A375 (cell line): ENCODE results near the gene ELSPBP1. TPM values are rescaled to one million over a fixed set of nuclear protein-coding genes. Genes with fewer than 3 reads are reported as not detected.

Source experiments
- total RNA-seq: library from RNA; depleted of rRNA; stranded (reverse); fragments of >200 nt; shearing (Covaris generic); gene quantifications from 2 replicates; pipeline ENCODE4 v1.2.3, GENCODE V29; 2014; rRNA removed

ELSPBP1 gene
- total RNA-seq = not detected in 2 replicates

DNA sequence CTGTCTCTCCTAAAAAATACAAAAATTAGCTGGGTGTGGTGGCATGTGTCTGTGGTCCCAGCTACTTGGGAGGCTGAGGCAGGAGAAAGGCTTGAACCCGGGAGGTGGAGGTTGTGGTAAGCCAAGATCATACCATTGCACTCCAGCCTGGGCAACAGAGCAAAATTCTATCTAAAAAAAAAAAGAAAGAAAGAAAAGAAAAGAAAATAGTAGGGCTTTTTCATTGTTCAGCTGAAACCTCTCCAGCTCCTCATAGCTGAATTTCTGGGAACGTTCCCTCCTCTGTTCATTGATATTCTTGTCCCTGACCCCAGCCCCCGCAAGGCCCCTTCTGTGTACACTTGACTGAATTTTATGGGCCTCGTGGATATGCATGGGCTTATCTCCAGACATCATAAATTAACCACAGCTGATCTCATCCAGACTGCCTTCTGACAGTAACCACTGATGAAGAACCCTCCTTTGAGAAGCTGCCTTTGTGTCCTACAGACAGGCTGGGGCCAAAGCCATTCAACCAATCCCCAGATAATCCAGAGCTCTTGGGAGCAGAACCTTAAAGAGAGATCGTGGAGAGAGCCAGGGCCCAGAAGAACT lies at the start of gene ELSPBP1:
Gene ELSPBP1 (plus strand): TSS at position 424 of the 594 bp plus-strand sequence. CDS start 14,036 bp downstream, outside the sequence.

DNA sequence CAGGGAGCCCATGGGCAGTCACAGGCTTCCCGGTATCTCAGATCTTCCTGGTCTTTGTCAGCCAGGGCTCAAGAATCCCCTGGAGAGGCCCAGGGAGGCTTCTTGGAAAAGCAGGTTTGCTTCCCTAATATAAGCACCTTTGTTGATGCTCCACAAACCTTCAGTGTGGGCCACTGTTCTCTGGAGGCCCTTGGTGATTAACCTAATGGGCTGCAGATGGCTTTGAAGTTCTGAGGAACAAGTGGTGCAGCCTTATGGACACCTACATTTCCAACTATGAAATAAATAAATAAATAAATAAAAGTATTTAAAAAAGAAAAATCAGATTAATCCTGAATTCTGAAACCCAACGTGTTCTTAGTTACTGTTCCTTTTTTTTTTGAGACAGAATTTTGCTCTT lies 2.4 kb upstream of the ELSPBP1 start, which contains the start of gene BSPH1:
Gene BSPH1 (minus strand): TSS at position 101 of the 400 bp plus-strand sequence. CDS start 89 bp downstream, at position 12.

DNA sequence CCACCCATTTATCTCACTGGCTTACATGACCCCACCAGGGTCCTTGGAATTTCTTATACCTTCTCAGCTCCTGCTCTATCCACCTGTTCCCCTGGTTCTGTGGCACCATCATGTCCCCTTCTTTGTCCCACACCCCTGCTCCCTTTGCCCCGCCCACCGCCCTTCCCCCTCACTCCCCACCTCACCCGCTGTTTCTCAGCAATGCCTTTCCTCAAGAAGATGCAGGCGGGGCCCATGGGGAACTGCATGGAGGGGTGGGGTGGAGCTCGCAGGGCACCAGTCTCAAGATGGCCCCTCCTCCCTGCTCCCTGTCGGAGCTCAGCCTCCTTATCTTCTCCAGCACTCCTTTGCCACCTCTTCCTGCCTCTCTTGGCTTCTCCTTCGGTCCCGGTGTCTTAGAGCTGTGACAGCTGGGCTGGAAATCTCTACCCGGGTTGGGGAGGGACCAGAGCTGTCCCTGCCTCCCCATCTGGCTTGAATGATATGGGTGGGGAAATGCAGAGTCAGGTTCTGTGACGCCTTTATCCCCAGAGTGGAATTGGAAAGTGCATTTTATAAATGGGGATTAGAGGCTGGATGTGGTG lies 49.3 kb downstream of the ELSPBP1 start, which contains the start of gene CABP5:
Gene CABP5 (minus strand): TSS at position 405 of the 584 bp plus-strand sequence. CDS start 157 bp downstream, at position 248.

Other genes with a start within 250 kb of the ELSPBP1 start
- gene NOP53, start 249.1 kb upstream of the ELSPBP1 start, total RNA-seq = 189 and 244 TPM in 2 replicates
- 264 and 283 TPM in 2 replicates for gene SELENOW, start 215.9 kb upstream of the ELSPBP1 start, total RNA-seq
- not detected in 2 replicates for gene TPRX1, start 190.1 kb upstream of the ELSPBP1 start, total RNA-seq
- gene CRX, start 172.7 kb upstream of the ELSPBP1 start, total RNA-seq = not detected in 2 replicates
- not detected in 2 replicates for gene TPRX2, start 135.4 kb upstream of the ELSPBP1 start, total RNA-seq
- gene SULT2A1, start 108.3 kb upstream of the ELSPBP1 start, total RNA-seq = not detected in 2 replicates
- gene BSPH1, start 2.5 kb upstream of the ELSPBP1 start, total RNA-seq = not detected in 2 replicates
- not detected in 2 replicates for gene CABP5, start 49.4 kb downstream of the ELSPBP1 start, total RNA-seq
- gene PLA2G4C, start 116.2 kb downstream of the ELSPBP1 start, total RNA-seq = 0.26 TPM in 1 of 2 replicates, not detected in the other
- gene LIG1, start 175.7 kb downstream of the ELSPBP1 start, total RNA-seq = 89.0 and 114 TPM in 2 replicates
- 2.4 and 4.6 TPM in 2 replicates for gene ZSWIM9, start 176.0 kb downstream of the ELSPBP1 start, total RNA-seq